DOHH2 (cell line): ENCODE results near the gene ICE1.

Experiments used
- H3F3A ChIP-seq: fragments of 200-600 bp; sonication (generic), shearing (Covaris generic); 2 replicates; pipeline ENCODE4 v1.6.0; 2016; ENCODE audit warnings: antibody characterized with exemption, mild to moderate bottlenecking; ENCODE audit not compliant: control insufficient read depth, insufficient read depth
- H3K27ac ChIP-seq: fragments of 200-600 bp; sonication (generic); 2 replicates; pipeline ENCODE4 v1.5.1; 2014; ENCODE audit warnings: low read depth, mild to moderate bottlenecking, low read length, moderate library complexity
- H3K27me3 ChIP-seq: fragments of 200-600 bp; sonication (generic); 2 replicates; pipeline ENCODE4 v1.6.1; 2014; ENCODE audit warnings: mild to moderate bottlenecking, low read length, mixed read lengths; ENCODE audit not compliant: control insufficient read depth
- H3K36me3 ChIP-seq: fragments of 200-600 bp; sonication (generic); 2 replicates; pipeline ENCODE4 v1.6.1; 2014; ENCODE audit warnings: mild to moderate bottlenecking, low read length, moderate library complexity, mixed read lengths; ENCODE audit not compliant: control insufficient read depth
- H3K4me1 ChIP-seq: fragments of 200-600 bp; sonication (generic); 2 replicates; pipeline ENCODE4 v1.6.1; 2014; ENCODE audit warnings: mild to moderate bottlenecking, low read length, mixed read lengths; ENCODE audit not compliant: control insufficient read depth
- H3K4me2 ChIP-seq: fragments of 200-600 bp; sonication (generic); 2 replicates; pipeline ENCODE4 v1.6.0; 2014; ENCODE audit warnings: mild to moderate bottlenecking, low read length, moderate library complexity
- H3K4me3 ChIP-seq: fragments of 200-600 bp; sonication (generic); 2 replicates; pipeline ENCODE4 v1.5.1; 2014; ENCODE audit warnings: mild to moderate bottlenecking, low read length, mixed read lengths
- H3K79me2 ChIP-seq: fragments of 200-600 bp; sonication (generic); 2 replicates; pipeline ENCODE4 v1.6.1; 2014; ENCODE audit warnings: mild to moderate bottlenecking, low read length, mixed read lengths; ENCODE audit not compliant: control insufficient read depth
- H3K9me2 ChIP-seq: fragments of 200-600 bp; sonication (generic); replicated peaks from 2 replicates; pipeline ENCODE4 v1.6.1; 2014; ENCODE audit warnings: mild to moderate bottlenecking, low read length, mixed read lengths; ENCODE audit not compliant: control insufficient read depth
- H3K9me3 ChIP-seq: fragments of 200-600 bp; sonication (generic); 2 replicates; pipeline ENCODE4 v1.6.1; 2014; ENCODE audit warnings: antibody characterized with exemption, low read length, mixed read lengths; ENCODE audit not compliant: control insufficient read depth, insufficient read depth
- H4K20me1 ChIP-seq: fragments of 200-600 bp; sonication (generic); 2 replicates; pipeline ENCODE4 v1.6.0; 2014; ENCODE audit warnings: low read depth, mild to moderate bottlenecking, antibody characterized with exemption, low read length, moderate library complexity; ENCODE audit not compliant: control insufficient read depth, insufficient read depth
- EZH2phosphoT487 ChIP-seq: fragments of 200-600 bp; sonication (generic); IDR thresholded peaks from 2 replicates; pipeline ENCODE4 v1.6.1; 2017; ENCODE audit warnings: borderline replicate concordance, mild to moderate bottlenecking, antibody characterized with exemption, low read length, moderate library complexity, mixed read lengths
- TF ChIP-seq, protein P1 (sequence below): fragments of 200-600 bp; sonication (generic); IDR thresholded peaks from one replicate; pipeline ENCODE4 v1.5.1; 2014; ENCODE audit warnings: antibody characterized with exemption, mild to moderate bottlenecking, low read depth, low read length; ENCODE audit not compliant: poor library complexity, severe bottlenecking

The ICE1 gene

DNA sequence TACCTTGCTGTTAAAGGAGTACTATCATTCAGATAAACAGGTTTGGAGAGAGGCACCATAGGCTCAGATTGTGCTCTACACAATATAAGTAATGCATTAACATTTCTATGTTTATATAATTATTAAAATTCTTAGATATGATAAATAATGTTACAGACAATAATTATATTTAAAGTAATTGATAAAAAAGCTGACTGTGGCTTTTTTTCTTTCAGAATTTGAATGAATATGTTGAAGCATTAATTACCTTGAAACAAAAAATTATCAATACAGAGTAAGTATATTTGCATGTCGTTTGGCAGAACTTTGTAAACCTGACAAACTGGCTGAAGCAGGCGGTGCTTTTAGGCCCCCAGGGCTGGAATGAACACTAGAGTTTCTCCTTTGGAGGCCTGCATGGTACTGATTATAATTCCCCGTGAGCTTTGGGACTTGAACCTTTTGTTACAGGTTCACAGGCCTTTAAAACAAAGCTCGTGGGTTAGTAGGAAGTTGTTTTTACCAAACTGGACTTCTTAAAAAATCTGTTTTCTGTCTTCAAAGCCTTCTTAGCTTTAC lies 13.8 kb downstream of the ICE1 start:
- no peak overlapping the region for H3K4me2 ChIP-seq
- peaks cover 51% of the 10 kb centered on the region for H3K79me2 ChIP-seq
- H3K9me2 ChIP-seq, result no peaks in the 10 kb centered on the region
- H3K27ac ChIP-seq, result no peak overlapping the region
- TF ChIP-seq, protein P1, sequence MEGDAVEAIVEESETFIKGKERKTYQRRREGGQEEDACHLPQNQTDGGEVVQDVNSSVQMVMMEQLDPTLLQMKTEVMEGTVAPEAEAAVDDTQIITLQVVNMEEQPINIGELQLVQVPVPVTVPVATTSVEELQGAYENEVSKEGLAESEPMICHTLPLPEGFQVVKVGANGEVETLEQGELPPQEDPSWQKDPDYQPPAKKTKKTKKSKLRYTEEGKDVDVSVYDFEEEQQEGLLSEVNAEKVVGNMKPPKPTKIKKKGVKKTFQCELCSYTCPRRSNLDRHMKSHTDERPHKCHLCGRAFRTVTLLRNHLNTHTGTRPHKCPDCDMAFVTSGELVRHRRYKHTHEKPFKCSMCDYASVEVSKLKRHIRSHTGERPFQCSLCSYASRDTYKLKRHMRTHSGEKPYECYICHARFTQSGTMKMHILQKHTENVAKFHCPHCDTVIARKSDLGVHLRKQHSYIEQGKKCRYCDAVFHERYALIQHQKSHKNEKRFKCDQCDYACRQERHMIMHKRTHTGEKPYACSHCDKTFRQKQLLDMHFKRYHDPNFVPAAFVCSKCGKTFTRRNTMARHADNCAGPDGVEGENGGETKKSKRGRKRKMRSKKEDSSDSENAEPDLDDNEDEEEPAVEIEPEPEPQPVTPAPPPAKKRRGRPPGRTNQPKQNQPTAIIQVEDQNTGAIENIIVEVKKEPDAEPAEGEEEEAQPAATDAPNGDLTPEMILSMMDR, result no peak
- TF ChIP-seq EZH2phosphoT487, result no peak
- H3K27me3 ChIP-seq, result no peaks in the 10 kb centered on the region
- peaks cover 12% of the 10 kb centered on the region; the same call in 1 of the 2 replicates for H4K20me1 ChIP-seq
- H3F3A ChIP-seq, result no peaks in the 10 kb centered on the region
- no peaks in the 10 kb centered on the region for H3K9me3 ChIP-seq
- peaks cover 12% of the 10 kb centered on the region for H3K36me3 ChIP-seq
- no peak overlapping the region for H3K4me3 ChIP-seq
- no peaks in the 10 kb centered on the region for H3K4me1 ChIP-seq

DNA sequence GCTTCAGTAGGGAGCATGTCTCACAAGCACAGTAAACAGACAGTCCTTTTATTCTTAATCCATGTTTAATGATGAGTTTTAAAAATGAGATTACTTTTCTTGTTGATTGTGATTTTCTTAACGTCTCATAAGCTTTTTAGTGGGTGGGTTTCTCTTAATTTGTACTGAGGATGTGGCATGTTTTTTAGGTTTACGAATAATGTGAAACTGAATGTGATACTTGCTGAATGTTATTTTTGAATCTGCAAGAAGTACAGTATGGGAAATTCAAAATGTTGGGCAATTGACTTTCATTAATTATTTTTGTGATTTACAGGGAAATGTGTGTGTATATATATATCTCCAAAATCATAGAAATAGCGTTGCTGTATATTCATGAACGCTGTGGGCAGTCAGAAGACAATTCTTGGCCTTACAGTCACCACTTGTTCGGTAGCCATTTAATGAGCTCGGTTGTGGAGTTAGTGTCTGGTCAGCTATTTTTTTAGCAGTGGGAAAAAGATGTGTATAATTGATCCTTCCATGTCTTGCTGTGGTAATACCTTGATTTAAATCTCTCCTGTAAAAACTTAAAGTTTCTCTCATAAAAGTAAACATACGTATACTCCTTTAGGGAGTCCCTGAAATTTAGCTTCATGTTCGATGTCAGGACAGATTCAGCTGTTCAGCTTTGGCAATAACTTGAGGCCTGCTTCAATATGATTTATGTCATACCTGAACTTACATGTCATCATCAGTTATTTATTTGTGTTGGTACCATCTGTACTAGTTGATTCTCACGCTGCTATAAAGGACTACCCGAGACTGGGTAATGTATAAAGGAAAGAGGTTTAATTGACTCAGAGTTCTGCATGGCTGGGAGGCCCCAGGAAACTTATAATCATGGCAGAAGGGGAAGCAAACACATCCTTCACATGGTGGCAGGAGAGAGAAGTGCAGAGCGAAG lies 15.0 kb downstream of the ICE1 start:
- Histone ChIP-seq H3K9me2 (no peaks in the 10 kb centered on the region), H3K36me3 (peaks cover 11% of the 10 kb centered on the region), H3K27ac (no peak overlapping the region), H3K27me3 (no peaks in the 10 kb centered on the region), H3K4me1 (no peaks in the 10 kb centered on the region), H3K79me2 (peaks cover 39% of the 10 kb centered on the region), H3K4me2 (no peak overlapping the region), H3K9me3 (no peaks in the 10 kb centered on the region), H3K4me3 (no peak overlapping the region), H4K20me1 (peaks cover 8% of the 10 kb centered on the region; the same call in 1 of the 2 replicates), H3F3A (no peaks in the 10 kb centered on the region)
- TF ChIP-seq, protein P1, result no peak
- TF ChIP-seq EZH2phosphoT487, result no peak

DNA sequence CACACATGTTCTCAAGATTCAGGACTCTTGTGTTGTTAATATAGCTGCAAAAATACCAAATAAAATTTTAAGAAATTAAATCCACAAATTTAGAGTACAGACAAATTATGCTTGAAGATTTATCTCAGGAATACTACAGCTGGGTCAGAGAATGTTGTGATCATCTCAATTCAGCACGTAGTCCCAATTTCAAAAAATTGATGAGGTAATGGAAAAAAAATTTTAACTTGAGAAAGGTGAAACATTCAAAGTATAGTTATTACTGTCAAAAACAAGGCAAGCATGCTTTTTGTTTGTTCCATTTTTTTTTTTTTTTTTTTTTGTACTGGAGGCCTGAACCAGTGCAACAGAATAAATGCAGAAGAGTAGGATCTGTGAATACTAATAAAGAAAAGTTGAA lies 29.4 kb downstream of the ICE1 start:
- Histone ChIP-seq H3K9me3 (no peaks in the 10 kb centered on the region), H3K27ac (no peak overlapping the region), H3K79me2 (no peaks in the 10 kb centered on the region), H3K4me3 (no peak overlapping the region), H3K4me2 (no peak overlapping the region), H3K36me3 (peaks cover 57% of the 10 kb centered on the region), H4K20me1 (no peaks in the 10 kb centered on the region), H3K9me2 (no peaks in the 10 kb centered on the region), H3K27me3 (no peaks in the 10 kb centered on the region), H3F3A (no peaks in the 10 kb centered on the region; the same call in 1 of the 2 replicates), H3K4me1 (no peaks in the 10 kb centered on the region)
- TF ChIP-seq, protein P1, result no peak
- TF ChIP-seq EZH2phosphoT487, result no peak
